ENCODE measurements around the gene SLC25A6. TPM values are rescaled to one million over a fixed set of nuclear protein-coding genes. Genes with fewer than 3 reads are reported as not detected.

SLC25A6 gene
- total and polyA plus RNA-seq, 2 experiments from 2014 or later = 370 to 592 TPM

DNA sequence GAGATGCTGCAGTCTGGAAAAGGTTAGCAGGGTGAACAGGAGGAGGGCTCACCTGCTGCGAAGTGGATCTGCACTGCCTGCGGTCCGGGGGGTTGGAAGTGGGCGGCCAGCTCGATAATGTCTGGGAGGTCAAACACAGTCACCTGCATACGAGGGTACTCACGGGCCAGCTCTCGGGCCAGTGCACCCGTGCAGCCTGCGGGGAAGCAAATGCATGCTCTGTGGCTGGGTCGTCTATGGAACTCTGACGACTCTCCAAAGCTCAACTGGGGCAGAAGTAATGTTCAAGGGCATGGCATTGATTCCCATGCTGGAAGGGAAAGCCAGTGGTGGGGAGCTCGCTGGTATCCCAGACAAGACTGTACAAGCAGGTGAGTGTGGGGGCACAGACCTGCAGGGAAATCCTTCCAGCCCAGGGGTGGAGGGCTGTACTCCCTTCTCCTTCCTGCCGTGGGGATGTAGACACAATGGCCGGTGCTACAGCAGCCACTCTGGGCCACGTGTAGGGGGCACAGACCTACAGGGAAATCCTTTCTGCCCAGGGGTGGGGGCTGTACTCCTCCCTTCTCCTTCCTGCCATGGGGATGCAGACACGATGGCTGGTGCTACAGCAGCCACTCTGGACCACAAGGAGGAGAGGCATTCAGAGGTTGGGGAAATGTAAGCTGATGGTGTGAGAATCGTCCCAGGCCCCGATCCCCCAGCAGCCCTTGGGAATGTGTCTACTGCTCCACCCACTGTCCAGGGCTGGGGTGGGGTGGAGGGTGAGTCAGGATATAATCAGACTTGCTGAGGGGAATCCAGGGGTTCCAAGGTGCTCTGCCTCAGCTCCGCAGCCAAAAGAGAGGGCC is 26.2 kb upstream of the SLC25A6 start:
- no peak overlapping the region for H3K27ac ChIP-seq

DNA sequence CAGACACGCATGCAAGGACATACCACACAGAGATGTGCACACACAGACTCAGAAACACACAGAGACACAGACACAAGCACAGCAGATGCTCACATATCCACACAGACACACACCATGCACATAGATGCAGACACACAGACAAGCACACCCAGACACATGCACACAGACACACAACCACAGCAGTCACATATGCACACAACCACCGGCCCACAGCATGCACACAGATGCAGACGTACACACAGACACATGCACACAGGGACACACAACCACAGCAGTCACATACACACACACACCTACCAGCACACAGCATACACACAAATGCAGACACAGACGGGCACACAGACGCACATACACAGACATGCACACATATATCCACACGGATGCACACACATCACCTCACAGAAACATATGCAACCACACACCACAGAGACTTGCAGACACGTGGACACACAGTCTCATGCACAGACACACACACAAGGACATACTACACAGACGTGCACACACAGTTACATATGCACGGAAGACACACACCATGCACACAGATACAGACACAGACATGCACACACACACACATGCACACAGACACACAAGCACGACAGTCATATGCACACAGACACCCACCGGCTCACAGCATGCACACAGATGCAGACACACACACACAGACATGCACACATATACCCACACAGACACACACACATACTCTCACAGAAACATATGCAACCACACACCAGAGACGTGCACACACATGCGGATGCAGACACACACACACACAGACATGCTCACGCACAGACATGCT is 25.2 kb upstream of the SLC25A6 start:
- no peaks in the 10 kb centered on the region for H3K27me3 ChIP-seq

More for the DNA sequence above, 26.2 kb upstream of the SLC25A6 start:
- TF ChIP-seq, protein P1, sequence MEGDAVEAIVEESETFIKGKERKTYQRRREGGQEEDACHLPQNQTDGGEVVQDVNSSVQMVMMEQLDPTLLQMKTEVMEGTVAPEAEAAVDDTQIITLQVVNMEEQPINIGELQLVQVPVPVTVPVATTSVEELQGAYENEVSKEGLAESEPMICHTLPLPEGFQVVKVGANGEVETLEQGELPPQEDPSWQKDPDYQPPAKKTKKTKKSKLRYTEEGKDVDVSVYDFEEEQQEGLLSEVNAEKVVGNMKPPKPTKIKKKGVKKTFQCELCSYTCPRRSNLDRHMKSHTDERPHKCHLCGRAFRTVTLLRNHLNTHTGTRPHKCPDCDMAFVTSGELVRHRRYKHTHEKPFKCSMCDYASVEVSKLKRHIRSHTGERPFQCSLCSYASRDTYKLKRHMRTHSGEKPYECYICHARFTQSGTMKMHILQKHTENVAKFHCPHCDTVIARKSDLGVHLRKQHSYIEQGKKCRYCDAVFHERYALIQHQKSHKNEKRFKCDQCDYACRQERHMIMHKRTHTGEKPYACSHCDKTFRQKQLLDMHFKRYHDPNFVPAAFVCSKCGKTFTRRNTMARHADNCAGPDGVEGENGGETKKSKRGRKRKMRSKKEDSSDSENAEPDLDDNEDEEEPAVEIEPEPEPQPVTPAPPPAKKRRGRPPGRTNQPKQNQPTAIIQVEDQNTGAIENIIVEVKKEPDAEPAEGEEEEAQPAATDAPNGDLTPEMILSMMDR (IDR thresholded peaks at IDR 0.05; ENCODE audit: low read depth, low read length) = no peak
- no peak for DNase-seq (ENCODE audit: low read depth in 1 of 2, low spot score in 1 of 2)
- Histone ChIP-seq H3K4me1 (ENCODE audit: low read depth) (no peaks in the 10 kb centered on the region), H3K4me3 (no peak overlapping the region), H3K9me3 (ENCODE audit: low read depth) (no peaks in the 10 kb centered on the region), H3K36me3 (peaks cover 5% of the 10 kb centered on the region), H3K27me3 (no peaks in the 10 kb centered on the region)

DNA sequence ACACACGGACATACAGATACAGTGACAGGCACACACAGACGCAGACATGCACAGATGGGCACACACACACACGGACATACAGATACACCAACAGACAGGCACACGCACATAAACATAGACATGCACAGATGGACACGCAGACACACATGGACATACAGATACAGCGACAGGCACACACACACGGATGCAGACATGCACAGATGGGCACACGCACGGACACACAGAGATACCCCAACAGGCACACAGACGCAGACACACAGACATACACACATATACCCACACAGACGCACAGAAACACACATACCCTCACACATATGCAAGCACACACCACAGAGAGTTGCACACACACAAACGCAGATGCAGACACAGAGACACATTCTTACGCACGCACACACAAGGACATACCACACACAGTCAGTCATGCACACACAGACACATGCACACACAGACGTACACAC is 24.4 kb upstream of the SLC25A6 start:
- H3K4me3 ChIP-seq = no peak overlapping the region
- no peaks in the 10 kb centered on the region for H3K27me3 ChIP-seq
- peaks cover 13% of the 10 kb centered on the region for H3K36me3 ChIP-seq
- DNase-seq (ENCODE audit: low read depth in 1 of 2, low spot score in 1 of 2) = no peak
- no peaks in the 10 kb centered on the region for H3K4me1 ChIP-seq (ENCODE audit: low read depth)
- H3K9me3 ChIP-seq (ENCODE audit: low read depth) = no peaks in the 10 kb centered on the region
- TF ChIP-seq, protein P1 (IDR thresholded peaks at IDR 0.05; ENCODE audit: low read depth, low read length) = no peak
- H3K27ac ChIP-seq = no peak overlapping the region

More for the DNA sequence above, 25.2 kb upstream of the SLC25A6 start:
- TF ChIP-seq, protein P1 (IDR thresholded peaks at IDR 0.05; ENCODE audit: low read depth, low read length) = no peak
- Histone ChIP-seq H3K9me3 (ENCODE audit: low read depth) (no peaks in the 10 kb centered on the region), H3K4me3 (no peak overlapping the region), H3K4me1 (ENCODE audit: low read depth) (no peaks in the 10 kb centered on the region), H3K36me3 (peaks cover 10% of the 10 kb centered on the region), H3K27ac (no peak overlapping the region)
- no peak for DNase-seq (ENCODE audit: low read depth in 1 of 2, low spot score in 1 of 2)

DNA sequence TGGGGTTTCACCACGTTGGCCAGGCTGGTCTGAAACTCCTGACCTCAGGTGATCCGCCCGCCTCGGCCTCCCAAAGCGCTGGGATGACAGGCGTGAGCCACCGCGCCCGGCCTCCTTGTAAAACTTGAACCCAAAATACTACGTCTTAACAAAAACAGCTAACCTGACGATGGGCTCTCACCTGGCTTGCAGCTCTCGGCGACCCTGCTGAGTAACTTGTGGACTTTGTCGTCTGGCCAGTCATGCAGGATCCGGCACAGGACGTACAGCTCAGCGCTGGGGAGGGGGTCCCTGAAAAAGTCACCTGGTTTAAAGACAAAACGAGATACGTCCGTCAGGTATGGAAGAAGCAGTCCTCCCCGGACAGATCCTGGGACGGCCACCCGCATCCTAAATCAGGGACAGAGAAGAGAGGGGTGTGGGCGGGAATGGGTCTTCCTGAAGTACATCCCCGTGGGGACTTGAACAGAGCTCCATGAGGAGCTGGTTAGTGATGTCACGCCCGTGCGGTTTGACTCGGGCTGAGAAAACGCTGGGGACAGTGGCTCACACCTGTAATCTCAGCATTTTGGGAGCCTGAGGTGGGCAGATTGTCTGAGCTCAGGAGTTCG is 20.7 kb upstream of the SLC25A6 start:
- no peaks in the 10 kb centered on the region for H3K4me1 ChIP-seq (ENCODE audit: low read depth)
- H3K9me3 ChIP-seq (ENCODE audit: low read depth) = no peaks in the 10 kb centered on the region
- H3K36me3 ChIP-seq = peaks cover 15% of the 10 kb centered on the region
- no peak for DNase-seq (ENCODE audit: low read depth in 1 of 2, low spot score in 1 of 2)
- H3K4me3 ChIP-seq = no peak overlapping the region
- TF ChIP-seq, protein P1 (IDR thresholded peaks at IDR 0.05; ENCODE audit: low read depth, low read length) = no peak
- H3K27ac ChIP-seq = no peak overlapping the region
- no peaks in the 10 kb centered on the region for H3K27me3 ChIP-seq

DNA sequence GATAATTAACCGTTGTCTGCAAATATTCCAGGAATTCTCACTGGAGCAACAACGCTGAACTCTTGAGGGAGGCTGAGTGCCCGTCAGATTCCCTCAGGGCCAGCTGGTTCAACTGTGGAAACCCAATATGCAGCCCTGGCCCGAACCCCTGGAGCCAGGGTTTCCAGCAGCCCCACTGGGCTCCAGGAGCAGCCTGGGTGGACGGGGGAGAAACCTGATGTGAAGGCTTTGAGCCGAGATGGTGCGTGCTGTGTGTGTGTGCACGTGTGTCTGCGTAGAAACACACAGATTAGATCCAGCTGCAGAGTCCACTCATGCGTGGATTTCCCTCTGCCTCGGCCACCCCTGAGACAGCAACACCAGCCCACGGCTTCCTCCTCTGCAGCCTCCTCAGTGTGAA is 19.4 kb upstream of the SLC25A6 start:
- no peaks in the 10 kb centered on the region for H3K4me1 ChIP-seq (ENCODE audit: low read depth)
- H3K9me3 ChIP-seq (ENCODE audit: low read depth) = no peaks in the 10 kb centered on the region
- peak overlapping the region; percentile 35 for H3K27ac ChIP-seq
- H3K27me3 ChIP-seq = no peaks in the 10 kb centered on the region
- H3K4me3 ChIP-seq = no peak overlapping the region
- TF ChIP-seq, protein P1 (IDR thresholded peaks at IDR 0.05; ENCODE audit: low read depth, low read length) = no peak
- DNase-seq (ENCODE audit: low read depth in 1 of 2, low spot score in 1 of 2) = peak in 1 of 2 donors; percentile 18
- peaks cover 27% of the 10 kb centered on the region for H3K36me3 ChIP-seq
